HG02840 (cell line): ENCODE results near the gene SMAGP.
"Not testable (repeated sequence)": the region's sequence is repeated elsewhere in the genome, so short reads cannot be mapped to it uniquely, and the experiment has no call there.

Source experiments
- ATAC-seq: cut with Tn5 transposase; IDR thresholded peaks from one replicate; pipeline ENCODE4 v1.9.1; 2021; ENCODE audit warnings: mild to moderate bottlenecking, moderate library complexity, moderate number of reproducible peaks; ENCODE audit not compliant: unreplicated experiment, low FRiP score

Gene SMAGP, protein sequence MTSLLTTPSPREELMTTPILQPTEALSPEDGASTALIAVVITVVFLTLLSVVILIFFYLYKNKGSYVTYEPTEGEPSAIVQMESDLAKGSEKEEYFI

DNA sequence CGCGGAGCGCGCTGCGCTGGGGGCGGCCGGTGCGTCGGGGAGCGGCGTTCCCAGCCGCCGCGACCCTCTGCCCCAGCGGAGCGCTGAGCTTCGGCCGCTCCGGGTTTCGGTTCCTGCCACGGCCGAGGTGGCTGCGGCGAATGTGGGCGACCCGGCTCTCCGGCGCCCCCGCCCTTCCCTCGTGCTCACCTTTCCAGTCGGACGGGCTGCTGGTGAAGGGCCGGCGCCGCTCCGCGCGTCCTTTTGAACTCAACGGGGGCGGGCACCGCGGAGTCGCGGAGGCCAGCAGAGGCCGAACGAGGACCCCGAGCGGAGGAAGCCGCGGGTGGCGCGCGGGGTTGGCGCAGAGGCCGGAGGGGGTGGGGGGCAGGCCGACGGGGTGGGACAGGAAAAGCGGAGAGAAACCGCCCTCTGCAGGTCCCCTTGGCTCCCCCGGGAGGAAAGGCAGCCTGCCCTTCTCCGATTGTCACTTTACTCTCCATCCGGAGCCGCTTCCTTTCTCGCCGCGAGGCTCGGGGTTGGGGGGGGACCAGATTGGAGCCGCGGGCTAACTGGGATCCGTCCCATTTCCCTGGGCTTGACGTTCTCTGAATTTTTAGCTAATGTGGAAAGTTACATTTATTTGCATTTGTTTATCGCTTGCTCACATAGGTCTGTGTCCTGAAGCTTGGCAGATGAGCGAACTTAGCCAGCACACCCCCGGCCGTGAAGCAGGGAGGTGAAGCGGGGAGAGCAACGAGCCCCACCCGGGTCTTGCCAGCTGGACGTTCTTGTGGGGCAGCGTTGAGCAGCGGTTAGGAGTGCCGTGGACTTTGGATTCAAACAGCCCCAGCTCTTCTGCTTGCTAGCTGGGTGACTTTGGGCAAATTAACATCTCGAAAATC lies at the start of gene SMAGP:
TSS of gene SMAGP (minus strand) at position 349 of the 884 bp plus-strand sequence. CDS start 1,137 bp downstream, outside the sequence.
- no peak for ATAC-seq

DNA sequence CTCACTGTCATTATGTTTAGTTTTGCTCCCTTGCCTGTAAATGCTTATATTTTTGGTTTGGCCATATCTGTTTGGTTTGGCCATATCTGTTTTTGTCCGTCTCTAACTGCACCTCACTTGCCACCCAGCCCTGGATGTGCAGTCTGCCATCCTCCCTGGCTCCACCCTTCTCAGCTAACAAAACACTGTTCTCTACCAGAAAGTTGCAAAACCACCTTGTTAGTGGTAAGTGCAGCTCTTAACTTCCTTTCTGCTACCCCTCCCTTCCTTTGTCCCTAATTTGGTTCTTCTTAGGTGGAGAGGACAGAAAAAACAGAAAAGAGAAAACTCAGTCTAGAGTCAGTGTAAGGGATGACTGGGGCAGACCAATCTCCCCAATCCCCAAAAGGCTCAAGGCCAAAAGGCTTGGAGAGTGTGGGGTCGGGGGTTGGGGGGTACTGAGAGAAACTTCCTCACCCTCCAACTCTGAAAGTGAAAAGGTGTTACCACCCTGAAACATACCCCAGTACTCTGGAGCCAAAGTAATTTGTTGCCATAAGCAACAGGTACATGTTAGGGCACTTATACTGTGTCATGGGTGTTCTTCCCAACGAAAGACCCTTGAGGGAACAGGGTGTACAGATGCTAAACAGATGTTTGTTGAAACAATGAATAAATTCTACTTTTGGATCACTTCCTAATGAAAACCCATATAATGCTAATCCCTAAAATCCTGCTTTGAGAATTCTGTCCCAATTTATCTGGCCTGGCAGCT lies 48.8 kb upstream of the SMAGP start:
- no peak for ATAC-seq

DNA sequence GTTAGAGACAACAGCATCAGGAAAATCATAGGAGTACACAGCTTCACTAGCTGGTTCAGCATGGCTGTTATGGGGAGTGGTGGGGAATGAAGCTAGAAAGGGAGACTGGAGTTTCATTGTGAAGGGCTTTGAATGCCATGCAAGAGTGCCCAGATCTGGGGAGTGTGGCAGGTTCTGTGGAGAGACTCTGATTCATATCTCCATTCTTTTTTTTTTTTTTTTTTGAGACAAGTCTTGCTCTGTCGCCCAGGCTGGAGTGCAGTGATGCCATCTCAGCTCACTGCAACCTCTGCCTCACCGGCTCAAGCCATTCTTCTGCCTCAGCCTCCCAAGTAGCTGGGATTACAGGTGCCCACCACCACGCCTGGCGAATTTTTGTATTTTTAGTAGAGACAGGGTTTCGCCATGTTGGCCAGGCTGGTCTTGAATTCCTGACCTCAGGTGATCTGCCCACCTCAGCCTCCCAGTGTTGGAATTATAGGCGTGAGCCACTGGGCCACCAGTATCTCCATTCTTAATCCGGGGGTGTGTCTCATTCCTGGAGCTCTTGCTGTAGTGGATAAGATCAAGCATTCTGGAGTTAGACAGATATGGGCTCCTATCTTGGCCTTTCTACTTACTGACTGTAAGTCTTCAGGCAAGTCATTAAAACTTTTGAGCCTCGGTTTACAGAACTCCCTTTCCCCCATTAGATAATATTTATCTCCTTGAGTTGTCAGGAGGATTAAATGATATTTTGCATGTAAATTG lies 48.0 kb upstream of the SMAGP start:
- not testable (repeated sequence) for ATAC-seq

DNA sequence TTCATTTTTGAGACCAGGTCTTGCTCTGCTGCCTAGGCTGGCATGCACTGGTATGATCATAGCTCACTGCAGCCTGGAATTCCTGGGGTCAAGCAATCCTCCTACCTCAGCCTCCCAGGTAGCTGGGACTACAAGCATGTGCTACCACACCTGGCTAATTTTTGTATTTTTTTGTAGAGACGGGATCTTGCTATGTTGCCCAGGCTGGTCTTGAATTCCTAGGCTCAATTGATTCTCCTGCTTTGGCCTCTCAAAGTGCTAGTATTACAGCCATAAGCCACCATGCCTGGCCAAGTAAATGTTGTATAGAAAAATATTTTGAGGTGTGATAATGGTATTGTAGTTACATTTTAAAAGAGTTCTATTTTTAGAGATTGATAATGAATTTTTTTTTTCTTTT lies 41.2 kb upstream of the SMAGP start:
- ATAC-seq, result no peak

DNA sequence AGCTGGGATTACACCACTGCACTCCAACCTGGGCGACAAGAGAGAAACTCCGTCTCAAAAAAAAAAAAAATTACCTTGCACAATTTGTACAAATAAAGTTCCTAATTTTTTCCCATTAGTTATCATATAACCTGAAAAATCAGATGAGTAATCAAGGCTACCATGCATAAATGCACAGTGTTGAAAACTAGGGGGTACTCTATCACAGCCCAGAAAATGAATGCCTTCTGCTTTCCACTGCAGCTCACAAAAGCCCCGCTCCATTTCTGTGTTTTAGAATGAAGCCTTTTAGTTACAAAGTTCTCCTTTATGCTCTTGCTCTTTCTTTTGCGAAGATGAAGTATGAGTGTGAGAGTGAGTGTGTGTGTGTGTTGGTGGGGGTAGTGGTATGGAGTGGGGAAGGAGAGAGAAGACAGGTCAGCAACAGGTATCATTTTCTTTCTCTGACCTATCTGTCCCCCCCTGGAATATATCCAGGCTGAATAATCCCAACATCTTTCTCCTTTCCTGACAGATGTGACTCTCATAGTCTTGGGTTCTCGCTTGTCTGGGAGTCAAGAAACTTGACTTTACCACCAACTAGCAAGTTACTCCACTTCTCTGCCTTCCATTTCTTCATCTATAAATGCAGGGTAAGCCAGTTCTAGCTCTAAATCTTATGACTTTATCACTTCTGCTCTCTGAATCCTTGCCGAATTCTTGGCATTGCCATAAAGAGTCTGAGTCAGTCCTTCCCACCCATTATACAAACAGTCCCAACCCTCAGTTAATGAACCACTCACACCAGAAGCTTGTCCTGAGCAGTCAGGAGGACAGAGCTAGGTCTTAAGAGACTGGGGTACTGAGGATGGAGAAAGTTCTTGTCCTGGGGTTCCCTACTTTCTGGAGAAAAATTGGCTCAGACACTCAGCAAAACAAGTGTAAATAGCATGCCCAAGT lies 37.7 kb upstream of the SMAGP start:
- ATAC-seq, result no peak

DNA sequence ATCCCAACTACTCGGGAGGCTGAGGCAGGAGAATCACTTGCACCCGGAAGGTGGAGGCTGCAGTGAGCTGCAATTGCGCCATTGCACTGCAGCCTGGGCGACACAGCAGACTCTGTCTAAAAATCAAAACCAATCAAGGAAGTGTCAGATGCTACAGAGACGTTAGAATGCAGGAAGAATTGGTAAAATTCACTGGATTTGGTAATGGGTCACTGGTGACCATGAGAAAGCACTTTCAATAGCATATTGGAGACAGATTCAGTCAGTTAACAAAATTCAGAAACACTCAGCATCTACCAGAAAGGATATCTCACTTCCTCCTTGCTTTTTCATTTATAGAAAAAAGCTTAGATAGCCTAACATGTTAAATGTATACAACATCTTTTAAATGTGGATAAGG lies 36.3 kb upstream of the SMAGP start:
- ATAC-seq, result no peak

DNA sequence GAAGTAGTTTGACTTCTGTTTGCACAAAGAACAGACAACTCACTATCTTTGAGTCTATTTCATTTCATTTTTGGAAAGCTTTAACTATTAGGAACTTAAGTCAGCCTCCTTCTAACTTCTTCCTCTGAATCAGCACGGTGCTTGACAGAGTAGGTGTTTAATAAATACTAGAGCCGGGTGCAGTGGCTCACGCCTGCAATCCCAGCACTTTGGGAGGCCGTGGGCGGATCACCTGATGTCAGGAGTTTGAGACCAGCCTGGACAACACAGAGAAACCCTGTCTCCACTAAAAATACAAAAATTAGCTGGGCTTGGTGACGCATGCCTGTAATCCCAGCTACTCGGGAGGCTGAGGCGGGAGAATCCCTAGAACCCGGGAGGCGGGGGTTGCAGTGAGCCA lies 30.6 kb upstream of the SMAGP start:
- not testable (repeated sequence) for ATAC-seq

- ATAC-seq, result no peak
These were observed 25.4 kb upstream of the SMAGP start for GRCh38 chr12:51295651-51296050.

GRCh38 chr12:51294097-51294496 lies 23.9 kb upstream of the SMAGP start:
- ATAC-seq, result not testable (repeated sequence)

DNA sequence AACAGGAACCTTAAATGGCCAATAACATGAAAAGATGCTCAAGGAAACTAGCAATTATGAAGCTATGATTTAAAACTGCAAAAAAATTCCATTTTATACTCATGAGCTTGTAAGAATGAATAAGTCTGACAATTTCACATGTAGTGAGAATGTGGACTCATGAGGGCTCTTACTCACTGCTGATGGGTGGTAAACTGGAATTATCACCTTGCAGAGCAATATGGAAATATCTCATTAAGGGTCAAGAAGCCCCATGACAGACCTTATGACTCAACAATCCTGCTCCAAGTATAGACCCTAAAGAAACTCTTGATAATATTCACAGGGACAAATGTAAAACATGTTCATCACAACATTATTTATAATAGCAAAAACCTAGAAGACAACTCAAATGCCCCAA lies 23.5 kb upstream of the SMAGP start:
- ATAC-seq, result no peak

- not testable (repeated sequence) for ATAC-seq
These were observed 21.6 kb upstream of the SMAGP start for GRCh38 chr12:51291603-51292513.

DNA sequence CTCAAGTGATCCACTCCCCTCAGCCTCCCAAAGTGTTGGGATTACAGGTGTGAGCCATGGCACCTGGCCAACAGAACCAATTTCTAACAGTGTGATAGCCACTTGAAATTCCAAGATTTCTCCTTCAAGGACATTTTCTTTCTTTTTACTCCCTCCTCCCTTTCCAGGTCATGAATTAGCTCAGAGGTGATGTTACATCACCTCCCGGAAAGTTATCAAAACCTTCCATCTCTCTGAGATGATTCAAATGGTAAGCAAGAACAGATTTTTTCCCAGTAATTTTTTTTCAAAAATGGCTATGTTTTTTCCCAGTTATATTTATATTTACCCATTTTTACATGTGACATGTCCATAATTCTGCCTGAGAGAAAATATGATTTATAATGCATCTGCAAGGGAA lies 15.6 kb upstream of the SMAGP start:
- no peak for ATAC-seq

DNA sequence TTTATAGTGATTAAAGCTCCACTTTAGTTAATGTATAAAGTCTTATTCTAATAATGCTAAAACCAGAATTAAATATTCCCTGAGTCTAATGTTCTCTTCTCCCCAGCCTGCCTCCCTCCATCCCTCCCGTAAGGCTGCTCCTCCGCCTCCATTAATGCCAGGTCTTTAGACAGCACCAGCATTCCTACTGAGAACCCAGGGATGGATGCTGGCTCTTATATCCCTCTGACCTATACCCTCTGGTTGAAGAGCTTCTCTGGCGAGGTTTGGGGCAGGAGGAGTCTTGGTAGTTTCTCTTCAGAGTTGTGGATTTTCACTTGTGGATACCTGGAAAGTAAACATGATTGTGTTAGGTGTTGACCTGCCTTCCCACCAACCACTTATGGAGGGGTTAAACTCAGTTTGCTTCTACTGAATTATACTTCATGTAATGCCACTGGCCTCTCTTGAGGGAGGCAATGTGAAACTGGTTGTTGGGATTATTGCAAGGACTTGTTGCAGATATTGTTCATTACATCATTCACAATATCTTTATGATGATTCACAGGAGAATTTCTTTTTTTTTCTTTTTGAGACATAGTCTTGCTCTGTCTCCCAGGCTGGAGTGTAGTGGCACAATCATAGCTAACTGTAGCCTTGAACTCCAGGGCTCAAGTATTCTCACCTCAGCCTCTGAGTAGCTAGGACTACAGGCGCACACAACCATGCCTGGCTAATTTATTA lies 11.1 kb upstream of the SMAGP start:
- ATAC-seq, result no peak

GRCh38 chr12:51275088-51275487 lies 4.9 kb upstream of the SMAGP start:
- ATAC-seq, result no peak

GRCh38 chr12:51272810-51273209 lies 2.6 kb upstream of the SMAGP start:
- not testable (repeated sequence) for ATAC-seq

DNA sequence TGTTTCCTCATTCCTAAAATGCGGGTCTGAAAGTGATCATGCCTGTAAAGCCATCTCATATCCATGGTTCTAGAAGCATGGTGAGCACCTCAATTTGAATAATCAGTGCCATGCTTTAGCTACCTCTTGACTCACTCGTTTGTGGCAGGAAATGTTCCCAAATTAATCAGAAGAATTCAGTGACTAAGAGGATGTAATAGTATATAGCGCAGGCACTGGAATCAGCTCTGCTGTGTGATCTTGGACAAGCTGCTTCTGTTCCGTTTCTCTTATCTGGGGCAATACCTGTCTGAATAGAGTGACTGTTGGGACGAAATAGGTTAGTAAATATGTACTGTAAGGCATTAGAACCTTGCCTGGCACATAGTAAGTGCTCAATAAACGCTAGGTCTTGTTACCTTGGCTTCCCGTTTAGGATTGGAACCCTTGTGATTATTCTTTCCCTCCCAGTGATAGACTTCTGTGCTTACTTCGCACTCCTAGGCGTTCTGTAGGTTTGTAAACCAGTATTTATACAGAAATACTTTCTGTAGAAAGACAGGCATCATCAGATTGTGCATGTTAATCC lies 820 bp upstream of the SMAGP start:
- ATAC-seq, result no peak

DNA sequence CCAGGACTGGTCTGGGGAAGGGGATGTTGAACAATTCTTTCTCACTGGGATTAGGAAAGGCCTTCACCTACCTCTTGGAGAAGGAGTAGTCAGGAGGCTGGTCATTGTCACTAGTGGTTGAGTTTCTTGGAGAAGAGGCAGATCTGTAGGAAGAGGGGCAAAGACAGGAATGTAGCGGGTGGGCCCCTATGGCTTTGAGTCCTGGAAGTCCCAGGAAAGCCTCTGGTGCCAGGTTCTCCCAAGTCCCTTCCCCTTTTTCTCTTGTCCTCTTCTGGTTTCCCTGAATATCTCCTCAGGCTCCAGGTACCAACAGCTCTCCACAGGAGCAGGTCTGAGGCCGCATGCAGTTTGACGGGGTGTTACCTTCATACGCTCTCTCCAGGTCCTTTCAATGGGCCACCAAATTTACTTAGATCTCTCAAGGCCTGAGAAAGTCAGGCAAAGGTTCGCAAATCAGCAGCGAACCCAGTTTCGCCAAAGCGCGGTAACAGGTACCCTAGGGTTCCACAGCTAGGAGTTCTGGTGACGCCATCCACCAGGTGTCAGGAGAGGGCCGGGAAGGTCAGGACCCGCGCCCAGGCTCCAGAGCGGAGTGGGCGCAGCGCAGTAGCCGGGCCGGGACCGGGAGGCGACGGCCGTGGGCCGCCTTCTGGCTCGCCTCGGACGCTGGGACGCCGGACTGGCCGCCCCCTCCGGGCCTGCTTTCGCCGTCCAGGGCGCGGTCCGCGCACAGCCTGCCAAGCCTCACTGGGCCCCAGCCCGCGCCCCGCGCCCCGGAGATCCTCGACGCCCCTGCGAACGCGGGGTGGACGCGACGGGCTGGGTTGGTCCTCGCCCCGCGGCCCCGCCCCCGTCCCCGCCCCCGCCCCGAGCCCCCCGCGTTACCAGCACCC lies 795 bp downstream of the SMAGP start:
- ATAC-seq, result no peak
